Thymus (tissue), 11 donors: Measurements from ENCODE around the gene LAMP2. TPM values are rescaled to one million over a fixed set of nuclear protein-coding genes. Genes with fewer than 3 reads are reported as not detected.

Experiments used
- DNase-seq, 9 donors: peaks; one replicate each; pipeline ENCODE4 v3.0.0-alpha.2; 2013; ENCODE audit warnings: low spot score in 9 of 9, low read depth in 6 of 9, missing footprints in 1 of 9
- H3K27ac ChIP-seq, 2 donors: one replicate each; pipeline ENCODE4 v1.5.1; 2013; ENCODE audit warnings: control low read depth in 1 of 2, low read depth in 1 of 2, low read length in 1 of 2, mild to moderate bottlenecking in 1 of 2, moderate library complexity in 1 of 2
- H3K27me3 ChIP-seq, 2 donors: one replicate each; pipeline ENCODE4 v1.5.1; 2013; ENCODE audit warnings: low read length in 1 of 2; ENCODE audit not compliant: control insufficient read depth in 2 of 2, insufficient read depth in 1 of 2
- H3K36me3 ChIP-seq, 2 donors: one replicate each; pipeline ENCODE4 v1.5.1; 2013; ENCODE audit warnings: low read length in 1 of 2, mild to moderate bottlenecking in 1 of 2, moderate library complexity in 1 of 2; ENCODE audit not compliant: control insufficient read depth in 2 of 2, insufficient read depth in 2 of 2
- H3K4me1 ChIP-seq, 2 donors: one replicate each; pipeline ENCODE4 v1.5.1; 2013; ENCODE audit warnings: low read length in 2 of 2; ENCODE audit not compliant: control insufficient read depth in 2 of 2, insufficient read depth in 2 of 2
- H3K4me3 ChIP-seq, 2 donors: one replicate each; pipeline ENCODE4 v1.5.1; 2013; ENCODE audit warnings: low read length in 2 of 2, control low read depth in 1 of 2, mild to moderate bottlenecking in 1 of 2
- H3K9me3 ChIP-seq, 2 donors: one replicate each; pipeline ENCODE4 v1.5.1; 2013; ENCODE audit warnings: low read length in 1 of 2, mild to moderate bottlenecking in 1 of 2; ENCODE audit not compliant: control insufficient read depth in 2 of 2, insufficient read depth in 1 of 2
- WGBS: extraction: QIAGEN DNeasy Blood & Tissue Kit; methylation state at CpG from one replicate; pipeline ENCODE4 v1.1.7; 2013; 5-methylcytosine and 5-hydroxymethylcytosine counted together
- polyA plus RNA-seq: library from polyadenylated mRNA; stranded (reverse); fragments of 200-250 nt; gene quantifications from one replicate; pipeline ENCODE4 v1.2.3, GENCODE V29; 2013
- total RNA-seq: library from RNA; stranded (reverse); fragments of 120-200 nt; gene quantifications from one replicate; pipeline ENCODE4 v1.2.4, GENCODE V29; 2013
- donor health status: healthy.

The LAMP2 gene
- total and polyA plus RNA-seq, 2 donors, result 59.9 to 77.8 TPM

- no peak overlapping the region for H3K27ac ChIP-seq
- no peak overlapping the region for H3K4me3 ChIP-seq
- DNase-seq, result no peak
- H3K4me1 ChIP-seq, result no peaks in the 10 kb centered on the region
- 96% methylated on average over 2 of the region's 2 CpGs for WGBS
- H3K36me3 ChIP-seq, result no peaks in the 10 kb centered on the region
- no peaks in the 10 kb centered on the region for H3K27me3 ChIP-seq
- H3K9me3 ChIP-seq, result no peaks in the 10 kb centered on the region
Observed at GRCh38 chrX:120402369-120402768, 66.7 kb downstream of the LAMP2 start.

- no peak for DNase-seq
- H3K36me3 ChIP-seq, result no peaks in the 10 kb centered on the region
- no peak overlapping the region for H3K4me3 ChIP-seq
- H3K27ac ChIP-seq, result no peak overlapping the region
- no peaks in the 10 kb centered on the region for H3K4me1 ChIP-seq
- H3K9me3 ChIP-seq, result no peaks in the 10 kb centered on the region
- no peaks in the 10 kb centered on the region for H3K27me3 ChIP-seq
Observed at GRCh38 chrX:120401301-120401700, 67.8 kb downstream of the LAMP2 start.

DNA sequence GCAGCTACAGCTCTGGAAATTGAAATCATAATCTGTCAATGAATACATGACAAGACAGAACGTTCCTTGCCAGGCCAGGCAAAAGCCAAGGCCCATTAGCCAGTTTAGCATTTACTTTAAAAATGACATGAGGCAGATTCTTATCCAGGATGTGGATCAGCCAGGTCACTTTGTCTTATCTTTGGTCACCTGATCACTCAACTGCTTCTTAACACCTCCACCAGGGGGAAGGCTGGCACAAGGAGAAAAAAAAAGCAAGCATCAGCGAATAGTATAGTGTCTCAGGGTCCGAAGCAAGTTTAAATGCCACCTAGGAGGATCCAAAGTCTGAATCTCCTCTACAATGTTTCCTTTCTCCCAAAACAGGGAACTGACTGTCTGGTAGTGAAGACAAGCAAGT, 88.4 kb downstream of the LAMP2 start:
- no peaks in the 10 kb centered on the region for H3K27me3 ChIP-seq
- H3K9me3 ChIP-seq, result no peaks in the 10 kb centered on the region
- H3K27ac ChIP-seq, result no peak overlapping the region
- no peaks in the 10 kb centered on the region for H3K36me3 ChIP-seq
- no peaks in the 10 kb centered on the region for H3K4me1 ChIP-seq
- WGBS, result 9% methylated on average over 3 of the region's 3 CpGs
- H3K4me3 ChIP-seq, result no peak overlapping the region
- DNase-seq, result peak in 8 of 9 donors; percentile 11 to 69 (median 24)

GRCh38 chrX:120379937-120380681, 89.0 kb downstream of the LAMP2 start:
- Histone ChIP-seq H3K9me3 (no peaks in the 10 kb centered on the region), H3K27ac (no peak overlapping the region), H3K4me1 (no peaks in the 10 kb centered on the region), H3K27me3 (no peaks in the 10 kb centered on the region), H3K36me3 (no peaks in the 10 kb centered on the region), H3K4me3 (no peak overlapping the region)
- 97% methylated on average over 6 of the region's 6 CpGs for WGBS
- no peak for DNase-seq

GRCh38 chrX:120378570-120378969, 90.5 kb downstream of the LAMP2 start:
- H3K36me3 ChIP-seq, result no peaks in the 10 kb centered on the region
- no peak overlapping the region for H3K27ac ChIP-seq
- no peak for DNase-seq
- no peaks in the 10 kb centered on the region for H3K27me3 ChIP-seq
- H3K4me1 ChIP-seq, result no peaks in the 10 kb centered on the region
- WGBS, result 98% methylated on average over 5 of the region's 5 CpGs
- H3K9me3 ChIP-seq, result no peaks in the 10 kb centered on the region
- H3K4me3 ChIP-seq, result no peak overlapping the region

Other genes with a start within 250 kb of the LAMP2 start
- gene ZBTB33, start 218.5 kb downstream of the LAMP2 start, total RNA-seq, result 21.2 TPM
- gene ZBTB33, start 218.5 kb downstream of the LAMP2 start, polyA plus RNA-seq, result 11.8 TPM
- gene TMEM255A, start 157.8 kb downstream of the LAMP2 start, total RNA-seq, result 3.3 TPM
- 6.4 TPM for gene TMEM255A, start 157.8 kb downstream of the LAMP2 start, polyA plus RNA-seq
- 0.05 TPM for gene ATP1B4, start 107.2 kb downstream of the LAMP2 start, total RNA-seq
- gene ATP1B4, start 107.2 kb downstream of the LAMP2 start, polyA plus RNA-seq, result 0.05 TPM
- gene CUL4B, start 91.7 kb upstream of the LAMP2 start, total RNA-seq, result 22.9 TPM
- gene CUL4B, start 91.7 kb upstream of the LAMP2 start, polyA plus RNA-seq, result 39.3 TPM
- gene MCTS1, start 134.8 kb upstream of the LAMP2 start, total RNA-seq, result 87.1 TPM
- gene MCTS1, start 134.8 kb upstream of the LAMP2 start, polyA plus RNA-seq, result 62.1 TPM
- gene C1GALT1C1, start 160.8 kb upstream of the LAMP2 start, total RNA-seq, result 19.5 TPM
- gene C1GALT1C1, start 160.8 kb upstream of the LAMP2 start, polyA plus RNA-seq, result 17.4 TPM